GM19025 (cell line): ENCODE measurements around the gene SLC4A2.

Experiments used
- ATAC-seq: cut with Tn5 transposase; IDR thresholded peaks from one replicate; pipeline ENCODE4 v1.9.1; 2021; ENCODE audit warnings: mild to moderate bottlenecking, low read depth, moderate library complexity; ENCODE audit not compliant: unreplicated experiment

Gene SLC4A2

GRCh38 chr7:151045262-151045661, 14.1 kb upstream of the SLC4A2 start:
- no peak for ATAC-seq

- ATAC-seq, result no peak
Observed at GRCh38 chr7:151045967-151046366, 13.4 kb upstream of the SLC4A2 start.

- no peak for ATAC-seq
Observed at GRCh38 chr7:151046603-151047573, 12.5 kb upstream of the SLC4A2 start.

- ATAC-seq, result no peak
Observed at GRCh38 chr7:151047976-151048815, 11.2 kb upstream of the SLC4A2 start, which contains the start of gene ASIC3. ASIC3 (plus strand) TSS chr7:151048531; CDS start chr7:151048886, 355 bp downstream.

- no peak for ATAC-seq
Observed at GRCh38 chr7:151048911-151049463, 10.4 kb upstream of the SLC4A2 start.

GRCh38 chr7:151051108-151051507, 8.3 kb upstream of the SLC4A2 start:
- no peak for ATAC-seq

- ATAC-seq, result no peak
Observed at GRCh38 chr7:151053096-151053495, 6.3 kb upstream of the SLC4A2 start.

- ATAC-seq, result no peak
Observed at GRCh38 chr7:151053751-151054150, 5.6 kb upstream of the SLC4A2 start.

GRCh38 chr7:151056283-151056665, 3.1 kb upstream of the SLC4A2 start:
- no peak for ATAC-seq

GRCh38 chr7:151056666-151057505, 2.5 kb upstream of the SLC4A2 start:
- no peak for ATAC-seq

GRCh38 chr7:151057506-151057988, 1.8 kb upstream of the SLC4A2 start, which contains the start of gene CDK5:
CDK5 (minus strand) TSS chr7:151057897; CDS start chr7:151057848, 49 bp downstream.
- peak; percentile 12 for ATAC-seq

GRCh38 chr7:151057989-151058780, 1.2 kb upstream of the SLC4A2 start:
- peak; percentile 88 for ATAC-seq

- ATAC-seq, result no peak
Observed at GRCh38 chr7:151058781-151059366, 515 bp upstream of the SLC4A2 start.

GRCh38 chr7:151060113-151060415, 675 bp downstream of the SLC4A2 start:
- no peak for ATAC-seq

GRCh38 chr7:151060416-151061212, 1.2 kb downstream of the SLC4A2 start:
- no peak for ATAC-seq

- ATAC-seq, result no peak
Observed at GRCh38 chr7:151061213-151062110, 2.1 kb downstream of the SLC4A2 start.

GRCh38 chr7:151062111-151062398, 2.7 kb downstream of the SLC4A2 start:
- ATAC-seq, result no peak
